Neuron (in vitro differentiated cells): ENCODE results near the gene ITGAD.

Source experiments
- H2AFZ ChIP-seq: one replicate; pipeline ENCODE4 v1.6.1; 2013; ENCODE audit warnings: low read depth, mild to moderate bottlenecking, inconsistent platforms, low read length, moderate library complexity
- H3K27me3 ChIP-seq: one replicate; pipeline ENCODE4 v1.6.1; 2013; ENCODE audit warnings: low read length; ENCODE audit not compliant: insufficient read depth
- H3K36me3 ChIP-seq: one replicate; pipeline ENCODE4 v1.6.1; 2013; ENCODE audit warnings: low read length; ENCODE audit not compliant: insufficient read depth
- H3K4me1 ChIP-seq: one replicate; pipeline ENCODE4 v1.6.1; 2013; ENCODE audit warnings: low read length; ENCODE audit not compliant: insufficient read depth
- H3K4me3 ChIP-seq: 2 replicates; pipeline ENCODE4 v1.5.1; 2013; ENCODE audit warnings: mild to moderate bottlenecking, low read length, moderate library complexity
- H3K9me3 ChIP-seq: one replicate; pipeline ENCODE4 v1.6.1; 2013; ENCODE audit warnings: low read length

Gene ITGAD

DNA sequence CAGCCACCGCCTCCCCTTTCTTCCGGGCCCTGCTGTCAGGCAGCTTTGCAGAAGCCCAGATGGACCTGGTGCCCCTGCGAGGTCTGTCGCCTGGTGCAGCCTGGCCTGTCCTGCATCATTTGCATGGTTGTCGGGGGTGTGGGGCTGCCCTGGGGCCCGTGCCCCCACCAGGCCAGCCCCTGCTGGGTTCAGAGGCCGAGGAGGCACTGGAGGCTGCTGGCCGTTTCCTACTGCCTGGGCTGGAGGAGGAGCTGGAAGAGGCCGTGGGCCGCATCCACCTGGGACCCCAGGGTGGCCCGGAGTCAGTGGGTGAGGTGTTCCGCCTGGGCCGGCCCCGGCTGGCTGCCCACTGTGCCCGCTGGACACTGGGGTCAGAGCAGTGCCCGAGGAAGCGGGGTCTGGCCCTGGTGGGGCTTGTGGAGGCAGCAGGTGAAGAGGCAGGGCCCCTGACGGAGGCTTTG is 73.3 kb downstream of the ITGAD start:
- Histone ChIP-seq H3K4me1 (peaks cover 4% of the 10 kb centered on the region), H3K27me3 (no peaks in the 10 kb centered on the region)

DNA sequence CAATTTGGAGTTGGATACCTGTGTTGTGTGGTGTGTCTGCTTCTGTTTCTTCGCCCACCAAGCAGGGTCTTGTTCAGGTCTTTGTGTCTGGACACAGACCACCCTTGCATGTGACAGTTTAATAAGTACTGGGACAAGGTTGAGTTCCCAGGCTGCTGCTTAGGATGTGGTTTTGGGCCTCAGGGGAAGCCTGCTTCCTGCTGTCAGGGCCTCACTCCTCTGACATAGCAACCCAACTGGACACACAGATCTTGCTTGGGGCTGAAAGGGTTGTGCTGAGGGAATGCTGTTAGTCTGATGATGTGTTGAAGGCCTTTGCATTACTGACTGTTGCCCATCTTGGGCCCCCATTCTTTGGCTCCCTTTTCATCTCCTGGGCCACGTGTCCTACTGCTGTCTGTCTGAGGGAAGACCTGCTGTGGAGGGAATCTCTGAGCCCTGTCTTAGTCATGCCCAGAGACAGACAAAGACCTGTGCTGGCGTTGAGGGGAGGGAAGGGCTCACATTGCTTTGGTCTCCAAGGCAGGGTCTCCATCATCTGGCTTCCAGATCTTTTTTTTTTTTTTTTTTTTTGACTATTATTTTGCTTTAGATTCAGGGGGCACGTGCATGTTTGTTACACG is 74.1 kb downstream of the ITGAD start:
- Histone ChIP-seq H3K27me3 (no peaks in the 10 kb centered on the region), H2AFZ (no peak overlapping the region), H3K9me3 (no peaks in the 10 kb centered on the region), H3K4me3 (no peak overlapping the region), H3K36me3 (peaks cover 36% of the 10 kb centered on the region), H3K4me1 (peaks cover 7% of the 10 kb centered on the region)

More for the DNA sequence above, 73.3 kb downstream of the ITGAD start:
- Histone ChIP-seq H3K36me3 (peaks cover 42% of the 10 kb centered on the region), H3K4me3 (no peak overlapping the region), H3K9me3 (no peaks in the 10 kb centered on the region), H2AFZ (no peak overlapping the region)

DNA sequence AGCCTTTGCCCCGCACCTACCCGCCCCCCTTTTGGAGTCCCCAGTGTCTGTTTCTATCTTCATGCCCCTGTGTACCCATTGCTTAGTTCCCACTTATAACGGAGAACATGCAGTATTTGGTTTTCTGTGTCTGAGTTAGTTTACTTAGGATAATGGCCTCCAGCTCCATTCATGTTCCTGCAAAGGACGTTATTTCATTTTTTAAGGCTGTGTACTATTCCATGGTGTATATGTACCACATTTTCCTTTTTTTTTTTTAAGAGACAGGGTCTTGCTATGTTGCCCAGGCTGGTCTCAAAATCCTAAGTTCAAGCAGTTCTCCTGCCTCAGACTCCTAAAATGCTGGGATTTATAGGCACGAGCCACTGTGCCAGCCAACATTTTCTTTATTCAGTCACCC is 74.7 kb downstream of the ITGAD start:
- no peaks in the 10 kb centered on the region for H3K27me3 ChIP-seq
- H3K9me3 ChIP-seq = no peaks in the 10 kb centered on the region
- peaks cover 7% of the 10 kb centered on the region for H3K4me1 ChIP-seq
- no peak overlapping the region for H2AFZ ChIP-seq
- H3K4me3 ChIP-seq = no peak overlapping the region
- H3K36me3 ChIP-seq = peaks cover 30% of the 10 kb centered on the region

GRCh38 chr16:31470615-31471014 is 77.5 kb downstream of the ITGAD start:
- H3K27me3 ChIP-seq = no peaks in the 10 kb centered on the region
- peaks cover 7% of the 10 kb centered on the region for H3K4me1 ChIP-seq
- no peak overlapping the region for H3K4me3 ChIP-seq
- peaks cover 17% of the 10 kb centered on the region for H3K36me3 ChIP-seq
- no peaks in the 10 kb centered on the region for H3K9me3 ChIP-seq
- no peak overlapping the region for H2AFZ ChIP-seq

DNA sequence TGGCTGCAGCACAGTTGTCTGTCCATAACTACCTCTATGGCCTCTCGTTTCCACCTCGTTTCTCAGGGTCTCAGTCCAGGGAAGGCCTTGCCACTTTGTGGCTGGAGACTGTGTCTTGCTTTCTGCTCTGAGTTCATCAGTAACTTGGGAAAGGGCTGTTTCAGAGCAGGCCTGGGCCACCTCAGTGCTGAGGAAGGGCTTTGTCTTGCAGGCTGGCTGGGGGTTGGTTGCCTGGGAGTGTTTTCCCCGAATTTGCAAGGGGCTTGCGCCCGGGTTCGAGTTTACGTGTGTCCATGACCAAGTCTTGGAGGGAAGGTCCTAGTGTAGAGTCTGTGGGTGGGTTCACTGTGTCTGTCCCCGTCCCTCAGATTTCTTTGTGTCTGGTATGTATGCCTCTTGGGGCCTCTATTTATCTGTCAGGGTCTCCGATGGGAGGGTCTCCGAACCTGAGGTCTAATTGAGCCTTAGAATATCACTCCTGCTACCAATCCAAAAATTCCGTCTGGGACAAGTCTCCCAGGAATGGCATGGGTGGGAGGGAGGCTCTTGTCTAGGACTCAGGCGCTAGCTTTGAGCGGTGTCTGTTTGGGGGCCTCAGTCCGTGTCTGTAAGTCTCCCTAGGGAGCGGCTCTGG is 78.2 kb downstream of the ITGAD start:
- Histone ChIP-seq H3K4me3 (peak overlapping the region; percentile 61), H3K4me1 (peaks cover 7% of the 10 kb centered on the region), H3K36me3 (peaks cover 14% of the 10 kb centered on the region), H2AFZ (no peak overlapping the region), H3K27me3 (no peaks in the 10 kb centered on the region), H3K9me3 (no peaks in the 10 kb centered on the region)

- H3K4me3 ChIP-seq = peak within 1 kb of the TSS; percentile 61
- peak within 1 kb of the TSS; percentile 83 for H2AFZ ChIP-seq
- no peaks in the 10 kb centered on the region for H3K27me3 ChIP-seq
- no peaks in the 10 kb centered on the region for H3K9me3 ChIP-seq
- peaks cover 7% of the 10 kb centered on the region for H3K4me1 ChIP-seq
- peaks cover 8% of the 10 kb centered on the region for H3K36me3 ChIP-seq
These were observed 79.0 kb downstream of the ITGAD start, which contains the start of gene TGFB1I1 for GRCh38 chr16:31471875-31472708. TGFB1I1 (plus strand) TSS chr16:31472152; CDS start chr16:31472189, 37 bp downstream.

DNA sequence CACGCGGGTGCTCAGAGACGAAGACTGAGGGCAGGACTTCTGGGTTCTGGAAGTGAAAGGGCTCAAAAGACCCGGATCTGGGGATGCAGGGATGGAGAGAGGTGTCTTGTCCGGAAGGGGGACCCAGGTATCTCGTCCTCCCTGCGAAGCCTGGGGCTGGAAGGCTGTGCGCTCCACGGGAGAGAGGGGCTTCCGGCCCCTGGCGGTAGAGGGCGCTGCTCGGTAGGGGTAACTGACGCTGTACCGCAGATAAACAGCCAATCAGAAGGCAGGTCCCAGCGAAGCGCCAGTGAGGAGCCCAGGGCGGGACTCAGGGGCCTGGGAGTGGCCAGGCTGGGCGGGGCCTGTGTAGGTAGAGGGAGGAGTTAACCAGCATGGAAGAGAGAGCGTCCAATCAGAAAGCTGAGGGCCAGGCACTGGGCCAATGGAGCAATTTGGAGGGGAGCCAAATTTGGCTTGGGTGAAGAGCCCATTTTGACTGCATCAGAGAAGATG is 79.6 kb downstream of the ITGAD start:
- peak overlapping the region; percentile 83 for H2AFZ ChIP-seq
- H3K36me3 ChIP-seq = peaks cover 5% of the 10 kb centered on the region
- H3K27me3 ChIP-seq = no peaks in the 10 kb centered on the region
- H3K4me1 ChIP-seq = peaks cover 7% of the 10 kb centered on the region
- peak overlapping the region; percentile 61 for H3K4me3 ChIP-seq
- no peaks in the 10 kb centered on the region for H3K9me3 ChIP-seq

DNA sequence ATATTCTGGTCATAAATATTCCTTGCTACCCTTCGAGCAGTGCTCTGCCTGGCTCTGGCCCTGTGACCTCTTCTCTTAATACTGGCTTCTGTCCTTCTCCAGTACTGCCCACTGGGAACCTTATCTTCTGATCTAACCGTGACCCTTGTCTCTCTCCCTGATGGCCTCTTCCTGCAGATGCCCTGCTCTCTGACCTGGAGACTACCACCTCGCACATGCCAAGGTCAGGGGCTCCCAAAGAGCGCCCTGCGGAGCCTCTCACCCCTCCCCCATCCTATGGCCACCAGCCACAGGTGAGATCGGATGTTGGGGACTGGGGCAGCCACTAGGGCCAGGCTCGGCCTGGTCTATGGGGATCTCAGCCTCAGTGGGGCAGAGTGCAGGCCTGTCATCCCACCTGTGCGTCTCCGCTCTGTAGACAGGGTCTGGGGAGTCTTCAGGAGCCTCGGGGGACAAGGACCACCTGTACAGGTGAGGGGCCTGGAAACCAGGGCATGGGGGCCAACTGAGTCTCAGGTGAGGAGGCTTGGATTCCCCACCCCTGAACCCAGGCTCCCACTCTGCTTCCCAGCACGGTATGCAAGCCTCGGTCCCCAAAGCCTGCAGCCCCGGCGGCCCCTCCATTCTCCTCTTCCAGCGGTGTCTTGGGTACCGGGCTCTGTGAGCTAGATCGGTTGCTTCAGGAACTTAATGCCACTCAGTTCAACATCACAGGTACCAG is 80.3 kb downstream of the ITGAD start:
- Histone ChIP-seq H3K27me3 (no peaks in the 10 kb centered on the region), H3K36me3 (peaks cover 5% of the 10 kb centered on the region), H3K4me3 (no peak overlapping the region), H2AFZ (no peak overlapping the region), H3K4me1 (peaks cover 7% of the 10 kb centered on the region), H3K9me3 (no peaks in the 10 kb centered on the region)

DNA sequence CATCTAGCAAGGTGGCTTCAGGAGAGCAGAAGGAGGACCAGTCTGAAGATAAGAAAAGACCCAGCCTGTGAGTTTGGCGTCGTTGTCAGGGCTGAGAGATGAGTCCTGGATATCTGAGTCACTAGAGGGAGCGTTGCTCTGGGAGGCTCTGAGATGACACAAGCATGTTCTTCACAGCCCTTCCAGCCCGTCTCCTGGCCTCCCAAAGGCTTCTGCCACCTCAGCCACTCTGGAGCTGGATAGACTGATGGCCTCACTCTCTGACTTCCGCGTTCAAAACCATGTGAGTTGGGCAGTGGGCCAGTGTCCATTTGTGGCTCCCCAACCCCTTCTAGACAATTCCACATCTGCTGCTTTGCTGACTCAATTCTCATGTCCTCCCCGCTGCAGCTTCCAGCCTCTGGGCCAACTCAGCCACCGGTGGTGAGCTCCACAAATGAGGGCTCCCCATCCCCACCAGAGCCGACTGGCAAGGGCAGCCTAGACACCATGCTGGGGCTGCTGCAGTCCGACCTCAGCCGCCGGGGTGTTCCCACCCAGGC is 81.1 kb downstream of the ITGAD start:
- H2AFZ ChIP-seq = no peak overlapping the region
- peaks cover 7% of the 10 kb centered on the region for H3K4me1 ChIP-seq
- H3K4me3 ChIP-seq = no peak overlapping the region
- H3K27me3 ChIP-seq = no peaks in the 10 kb centered on the region
- peaks cover 5% of the 10 kb centered on the region for H3K36me3 ChIP-seq
- no peaks in the 10 kb centered on the region for H3K9me3 ChIP-seq

DNA sequence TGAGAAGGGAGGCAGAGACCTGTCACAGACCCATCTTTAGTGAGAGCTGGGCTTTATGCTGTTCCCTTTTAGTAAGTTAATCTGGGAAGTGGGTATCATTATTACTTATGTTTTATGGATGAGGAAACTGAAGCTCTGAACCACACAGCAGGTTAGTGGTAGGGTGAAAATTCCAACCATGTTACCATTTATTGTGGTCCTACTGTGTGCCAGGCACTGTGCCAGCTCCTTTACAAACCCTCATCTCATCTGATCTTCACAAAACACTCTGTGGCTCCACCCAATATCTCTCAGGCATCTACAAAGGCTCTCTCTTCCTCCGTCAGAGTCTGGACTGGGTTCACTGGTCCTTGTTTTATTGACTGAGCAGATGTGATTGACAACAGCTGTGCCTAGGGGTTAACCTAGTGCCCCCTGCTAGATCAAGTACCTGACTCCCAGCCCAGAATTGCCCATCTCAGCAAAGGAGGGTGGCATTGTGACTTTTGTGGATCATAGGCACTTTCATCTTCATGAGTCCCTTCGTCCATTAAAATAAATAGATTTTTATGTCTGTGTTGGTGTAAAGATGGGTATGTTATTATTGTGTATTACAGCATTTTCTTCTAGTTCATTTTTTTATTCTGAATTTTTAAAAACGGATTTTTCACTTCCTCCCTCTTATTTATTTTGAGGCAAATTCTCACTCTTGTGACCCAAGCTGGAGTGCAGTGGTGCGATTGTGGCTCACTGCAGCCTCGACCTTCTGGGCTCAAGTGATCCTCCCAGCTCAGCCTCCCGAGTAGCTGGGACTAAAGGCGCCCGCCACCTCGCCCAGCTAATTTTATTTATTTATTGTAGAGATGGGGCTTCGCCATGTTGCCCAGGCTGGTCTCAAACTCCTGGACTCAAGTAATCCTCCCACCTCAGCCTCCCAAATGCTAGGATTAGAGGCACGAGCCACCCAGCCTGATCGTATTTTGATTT is 81.9 kb downstream of the ITGAD start:
- H3K9me3 ChIP-seq = no peaks in the 10 kb centered on the region
- H3K36me3 ChIP-seq = peaks cover 5% of the 10 kb centered on the region
- no peak overlapping the region for H2AFZ ChIP-seq
- H3K4me3 ChIP-seq = no peak overlapping the region
- peaks cover 7% of the 10 kb centered on the region for H3K4me1 ChIP-seq
- no peaks in the 10 kb centered on the region for H3K27me3 ChIP-seq

- no peaks in the 10 kb centered on the region for H3K27me3 ChIP-seq
- H3K9me3 ChIP-seq = no peaks in the 10 kb centered on the region
- H3K4me1 ChIP-seq = peaks cover 7% of the 10 kb centered on the region
- no peak overlapping the region for H2AFZ ChIP-seq
- no peak overlapping the region for H3K4me3 ChIP-seq
- peaks cover 5% of the 10 kb centered on the region for H3K36me3 ChIP-seq
These were observed 82.8 kb downstream of the ITGAD start for GRCh38 chr16:31475946-31476302.
